Measurements from ENCODE around the gene ZNF487.
A peak's percentile ranks its signal among the peaks of the same experiment; 100 is the strongest.

DNA sequence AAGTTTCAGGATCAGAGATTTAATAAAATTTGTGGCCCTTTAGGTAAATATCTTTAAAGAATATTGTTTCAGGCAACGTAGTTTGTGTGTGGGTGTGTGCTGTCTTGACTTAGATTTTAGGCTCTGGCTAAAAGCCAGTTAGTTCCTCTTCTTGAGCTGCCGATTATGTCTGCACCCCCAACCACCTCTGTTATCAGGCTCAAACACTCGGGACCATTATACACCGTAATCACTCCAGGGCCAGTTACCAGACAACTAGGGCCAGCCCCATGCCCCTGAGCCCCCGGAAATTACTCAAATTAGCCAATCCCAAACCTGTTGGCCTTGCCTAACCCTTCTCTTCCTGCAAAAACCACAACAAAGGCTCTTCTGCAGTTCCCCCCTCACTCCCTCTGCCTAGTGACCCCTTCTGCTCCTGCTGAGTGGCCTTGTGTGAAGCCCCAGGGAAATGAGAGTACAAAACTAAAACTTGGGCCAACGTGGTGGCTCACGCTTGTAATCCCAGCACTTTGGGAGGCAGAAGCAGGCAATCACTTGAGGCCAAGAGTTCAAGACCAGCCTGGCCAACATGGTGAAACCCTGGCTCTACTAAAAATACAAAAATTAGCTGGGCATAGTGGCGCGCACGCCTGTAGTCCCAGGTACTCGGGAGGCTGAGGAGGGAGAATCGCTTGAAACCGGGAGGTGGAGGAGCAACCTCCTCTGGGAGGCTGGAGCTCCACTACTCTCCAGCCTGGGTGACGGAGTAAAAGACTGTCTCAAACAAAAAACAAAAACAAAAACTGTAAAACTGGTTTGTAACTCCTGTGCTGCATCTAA is 18.8 kb upstream of the ZNF487 start:
- TF ChIP-seq, protein P1, sequence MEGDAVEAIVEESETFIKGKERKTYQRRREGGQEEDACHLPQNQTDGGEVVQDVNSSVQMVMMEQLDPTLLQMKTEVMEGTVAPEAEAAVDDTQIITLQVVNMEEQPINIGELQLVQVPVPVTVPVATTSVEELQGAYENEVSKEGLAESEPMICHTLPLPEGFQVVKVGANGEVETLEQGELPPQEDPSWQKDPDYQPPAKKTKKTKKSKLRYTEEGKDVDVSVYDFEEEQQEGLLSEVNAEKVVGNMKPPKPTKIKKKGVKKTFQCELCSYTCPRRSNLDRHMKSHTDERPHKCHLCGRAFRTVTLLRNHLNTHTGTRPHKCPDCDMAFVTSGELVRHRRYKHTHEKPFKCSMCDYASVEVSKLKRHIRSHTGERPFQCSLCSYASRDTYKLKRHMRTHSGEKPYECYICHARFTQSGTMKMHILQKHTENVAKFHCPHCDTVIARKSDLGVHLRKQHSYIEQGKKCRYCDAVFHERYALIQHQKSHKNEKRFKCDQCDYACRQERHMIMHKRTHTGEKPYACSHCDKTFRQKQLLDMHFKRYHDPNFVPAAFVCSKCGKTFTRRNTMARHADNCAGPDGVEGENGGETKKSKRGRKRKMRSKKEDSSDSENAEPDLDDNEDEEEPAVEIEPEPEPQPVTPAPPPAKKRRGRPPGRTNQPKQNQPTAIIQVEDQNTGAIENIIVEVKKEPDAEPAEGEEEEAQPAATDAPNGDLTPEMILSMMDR (IDR thresholded peaks at IDR 0.05; ENCODE audit: insufficient read depth, low read length): no peak
- TF ChIP-seq POLR2AphosphoS5 (IDR thresholded peaks at IDR 0.05; ENCODE audit: low read depth): peak; percentile 98
- TF ChIP-seq, protein P2, sequence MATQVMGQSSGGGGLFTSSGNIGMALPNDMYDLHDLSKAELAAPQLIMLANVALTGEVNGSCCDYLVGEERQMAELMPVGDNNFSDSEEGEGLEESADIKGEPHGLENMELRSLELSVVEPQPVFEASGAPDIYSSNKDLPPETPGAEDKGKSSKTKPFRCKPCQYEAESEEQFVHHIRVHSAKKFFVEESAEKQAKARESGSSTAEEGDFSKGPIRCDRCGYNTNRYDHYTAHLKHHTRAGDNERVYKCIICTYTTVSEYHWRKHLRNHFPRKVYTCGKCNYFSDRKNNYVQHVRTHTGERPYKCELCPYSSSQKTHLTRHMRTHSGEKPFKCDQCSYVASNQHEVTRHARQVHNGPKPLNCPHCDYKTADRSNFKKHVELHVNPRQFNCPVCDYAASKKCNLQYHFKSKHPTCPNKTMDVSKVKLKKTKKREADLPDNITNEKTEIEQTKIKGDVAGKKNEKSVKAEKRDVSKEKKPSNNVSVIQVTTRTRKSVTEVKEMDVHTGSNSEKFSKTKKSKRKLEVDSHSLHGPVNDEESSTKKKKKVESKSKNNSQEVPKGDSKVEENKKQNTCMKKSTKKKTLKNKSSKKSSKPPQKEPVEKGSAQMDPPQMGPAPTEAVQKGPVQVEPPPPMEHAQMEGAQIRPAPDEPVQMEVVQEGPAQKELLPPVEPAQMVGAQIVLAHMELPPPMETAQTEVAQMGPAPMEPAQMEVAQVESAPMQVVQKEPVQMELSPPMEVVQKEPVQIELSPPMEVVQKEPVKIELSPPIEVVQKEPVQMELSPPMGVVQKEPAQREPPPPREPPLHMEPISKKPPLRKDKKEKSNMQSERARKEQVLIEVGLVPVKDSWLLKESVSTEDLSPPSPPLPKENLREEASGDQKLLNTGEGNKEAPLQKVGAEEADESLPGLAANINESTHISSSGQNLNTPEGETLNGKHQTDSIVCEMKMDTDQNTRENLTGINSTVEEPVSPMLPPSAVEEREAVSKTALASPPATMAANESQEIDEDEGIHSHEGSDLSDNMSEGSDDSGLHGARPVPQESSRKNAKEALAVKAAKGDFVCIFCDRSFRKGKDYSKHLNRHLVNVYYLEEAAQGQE (IDR thresholded peaks at IDR 0.05; ENCODE audit: insufficient replicate concordance, low read depth): no peak
